IPS-18a (cell line): ENCODE measurements around the gene LYPD6B.

Experiments used
- H3K27ac ChIP-seq: one replicate; pipeline ENCODE4 v1.5.1; 2013; ENCODE audit warnings: low read length
- H3K27me3 ChIP-seq: one replicate; pipeline ENCODE4 v1.6.1; 2013; ENCODE audit warnings: mild to moderate bottlenecking, low read length; ENCODE audit not compliant: control insufficient read depth, insufficient read depth
- H3K36me3 ChIP-seq: one replicate; pipeline ENCODE4 v1.6.1; 2013; ENCODE audit warnings: low read depth, low read length; ENCODE audit not compliant: control insufficient read depth
- H3K4me1 ChIP-seq: one replicate; pipeline ENCODE4 v1.6.1; 2013; ENCODE audit warnings: low read depth, low read length; ENCODE audit not compliant: control insufficient read depth
- H3K4me3 ChIP-seq: one replicate; pipeline ENCODE4 v1.5.1; 2013; ENCODE audit warnings: low read length
- H3K9ac ChIP-seq: one replicate; pipeline ENCODE4 v1.6.1; 2013; ENCODE audit warnings: mild to moderate bottlenecking, low read length, moderate library complexity
- H3K9me3 ChIP-seq: one replicate; pipeline ENCODE4 v1.6.1; 2013; ENCODE audit warnings: low read depth, low read length; ENCODE audit not compliant: control insufficient read depth

Gene LYPD6B

DNA sequence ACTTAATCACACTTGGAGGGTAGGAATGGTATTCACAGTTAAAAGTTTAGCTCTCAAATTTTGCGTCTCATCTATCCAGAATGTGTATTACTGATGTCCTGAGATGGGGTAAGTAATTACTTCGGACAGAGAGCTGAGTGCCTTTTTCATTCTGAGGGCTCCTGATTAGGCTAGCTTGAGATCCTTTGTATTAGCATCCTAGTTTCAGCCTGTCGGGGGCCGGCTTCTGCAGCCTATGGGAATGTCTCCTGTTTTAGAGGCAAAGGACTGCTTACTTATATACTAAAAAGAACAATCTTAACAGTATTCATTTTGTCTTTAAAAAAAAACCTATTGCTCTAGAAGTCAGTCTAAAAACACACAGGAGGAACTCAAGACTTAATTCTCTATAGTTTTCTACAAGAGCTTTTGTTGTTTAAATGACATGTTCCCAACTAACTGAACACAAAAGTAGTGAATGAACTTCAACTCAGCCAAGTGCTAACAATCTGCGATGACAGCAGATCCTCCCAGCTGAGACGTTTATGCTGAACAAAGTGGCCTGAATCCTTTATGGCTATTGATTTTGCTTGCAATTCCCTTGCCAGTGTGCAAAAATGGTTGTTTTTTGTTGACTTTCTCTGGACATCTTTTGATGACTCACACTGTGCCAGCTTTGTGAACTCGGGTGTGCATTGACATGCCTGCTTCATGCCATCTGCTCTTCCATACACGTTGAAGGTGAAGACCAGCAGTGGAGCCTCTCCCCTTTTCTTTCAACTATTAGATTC lies 118.7 kb downstream of the LYPD6B start:
- Histone ChIP-seq H3K9ac (no peak overlapping the region), H3K27me3 (no peaks in the 10 kb centered on the region), H3K36me3 (no peaks in the 10 kb centered on the region), H3K9me3 (no peaks in the 10 kb centered on the region), H3K4me1 (peaks cover 15% of the 10 kb centered on the region), H3K4me3 (no peak overlapping the region), H3K27ac (no peak overlapping the region)

DNA sequence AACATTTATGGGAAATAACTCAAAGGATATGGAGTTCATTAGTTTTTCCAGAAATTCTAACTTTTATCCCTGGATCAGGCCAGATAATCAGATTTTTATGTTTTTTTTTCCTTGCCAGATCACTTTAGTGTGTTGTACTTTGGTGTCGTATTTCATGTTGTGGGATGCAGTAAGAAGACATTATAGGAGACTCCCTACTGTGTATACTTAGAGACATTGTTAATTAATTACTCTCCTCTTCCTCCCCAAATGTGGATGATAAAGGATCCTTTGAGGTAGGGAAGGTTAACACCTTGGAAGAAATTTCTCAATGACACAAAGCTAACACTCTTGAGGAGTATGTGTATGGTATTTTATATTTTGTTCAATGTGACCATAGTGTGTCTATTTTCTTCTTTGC lies 120.5 kb downstream of the LYPD6B start:
- peaks cover 13% of the 10 kb centered on the region for H3K4me1 ChIP-seq
- H3K9ac ChIP-seq = no peak overlapping the region
- no peak overlapping the region for H3K4me3 ChIP-seq
- H3K27me3 ChIP-seq = no peaks in the 10 kb centered on the region
- no peaks in the 10 kb centered on the region for H3K36me3 ChIP-seq
- no peaks in the 10 kb centered on the region for H3K9me3 ChIP-seq
- no peak overlapping the region for H3K27ac ChIP-seq

DNA sequence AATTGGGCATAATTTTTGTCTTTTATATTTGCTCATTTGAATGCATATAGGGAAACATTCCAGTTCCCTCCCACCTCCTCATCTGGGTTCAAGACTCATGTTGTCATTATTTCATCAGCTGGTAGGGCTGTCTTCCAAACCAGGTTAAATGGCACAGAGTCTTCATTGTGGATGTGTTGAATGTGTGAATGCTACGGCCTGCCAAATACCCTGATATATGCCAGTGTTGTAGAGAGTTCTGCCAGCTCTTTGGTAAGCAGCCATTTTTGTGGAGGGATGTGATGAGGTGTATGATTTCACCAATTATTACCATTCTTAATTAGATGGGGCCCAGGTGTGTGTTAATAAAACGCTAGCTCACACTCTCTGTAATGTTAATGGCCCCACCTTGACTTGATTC lies 121.7 kb downstream of the LYPD6B start:
- no peak overlapping the region for H3K4me3 ChIP-seq
- H3K27me3 ChIP-seq = no peaks in the 10 kb centered on the region
- H3K9me3 ChIP-seq = no peaks in the 10 kb centered on the region
- H3K36me3 ChIP-seq = no peaks in the 10 kb centered on the region
- peaks cover 13% of the 10 kb centered on the region for H3K4me1 ChIP-seq
- H3K27ac ChIP-seq = no peak overlapping the region
- H3K9ac ChIP-seq = no peak overlapping the region

DNA sequence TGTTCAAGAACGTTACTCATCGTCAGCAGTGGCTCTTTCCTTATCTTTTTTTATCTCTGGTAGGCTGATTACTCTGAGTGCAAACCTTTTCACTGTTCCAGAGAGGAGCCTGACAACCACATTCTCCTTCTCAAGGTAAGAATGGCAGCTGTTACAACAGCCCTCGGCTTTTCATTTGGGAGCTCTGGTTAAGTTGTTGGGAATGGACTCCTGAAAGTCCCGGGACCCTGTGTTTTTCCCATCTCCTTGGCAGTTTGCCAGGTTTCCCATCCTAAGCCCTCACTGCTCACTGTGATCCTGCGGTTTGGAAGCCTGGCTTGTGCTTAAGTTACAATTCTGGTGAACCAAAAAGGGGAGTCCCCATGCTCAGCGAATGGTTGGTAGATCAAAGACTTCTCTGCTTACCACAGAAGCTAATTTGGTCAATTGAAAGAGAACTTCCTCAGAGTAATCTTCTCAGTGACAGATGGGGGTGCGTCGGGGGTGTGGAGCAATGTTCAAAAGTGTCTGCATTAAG lies 122.3 kb downstream of the LYPD6B start:
- Histone ChIP-seq H3K36me3 (no peaks in the 10 kb centered on the region), H3K4me3 (no peak overlapping the region), H3K27me3 (no peaks in the 10 kb centered on the region), H3K27ac (no peak overlapping the region), H3K9ac (no peak overlapping the region), H3K9me3 (no peaks in the 10 kb centered on the region), H3K4me1 (peaks cover 13% of the 10 kb centered on the region)

DNA sequence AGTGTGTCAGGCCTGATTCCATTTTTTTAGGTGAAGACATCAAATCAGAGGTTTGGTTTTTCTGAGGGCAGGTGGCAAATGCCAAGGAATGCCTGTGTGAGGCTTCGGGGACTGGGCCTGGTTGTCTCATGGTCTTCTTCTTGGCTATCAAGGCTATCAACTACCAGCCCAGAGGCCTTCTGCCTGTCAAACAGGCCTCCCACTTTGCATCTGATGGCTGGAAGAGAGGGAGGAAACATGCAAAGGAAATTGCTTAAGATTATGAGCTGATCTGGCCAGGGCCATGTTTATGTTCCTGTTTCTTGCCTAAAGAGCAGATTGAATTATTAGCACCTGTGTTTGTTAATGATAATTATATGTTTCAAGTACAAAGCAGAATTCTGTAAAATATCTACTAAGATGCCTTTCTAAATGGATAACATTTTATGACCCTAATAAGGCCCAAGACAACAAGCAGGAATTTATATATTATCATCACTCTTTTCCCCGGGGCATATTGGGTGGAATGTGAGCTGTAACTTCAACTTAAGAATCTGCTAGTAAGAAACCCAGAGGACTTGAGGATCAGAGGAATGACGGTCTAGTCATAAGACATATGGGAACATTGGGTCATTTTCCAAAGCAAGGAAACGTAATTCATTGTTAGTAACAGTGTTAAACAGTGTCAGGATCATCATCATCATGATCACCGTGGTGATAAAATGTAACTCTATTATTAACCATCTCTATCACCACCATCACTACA lies 123.2 kb downstream of the LYPD6B start:
- Histone ChIP-seq H3K4me3 (no peak overlapping the region), H3K36me3 (no peaks in the 10 kb centered on the region), H3K27ac (no peak overlapping the region), H3K4me1 (peaks cover 13% of the 10 kb centered on the region), H3K9me3 (no peaks in the 10 kb centered on the region), H3K27me3 (no peaks in the 10 kb centered on the region), H3K9ac (no peak overlapping the region)

DNA sequence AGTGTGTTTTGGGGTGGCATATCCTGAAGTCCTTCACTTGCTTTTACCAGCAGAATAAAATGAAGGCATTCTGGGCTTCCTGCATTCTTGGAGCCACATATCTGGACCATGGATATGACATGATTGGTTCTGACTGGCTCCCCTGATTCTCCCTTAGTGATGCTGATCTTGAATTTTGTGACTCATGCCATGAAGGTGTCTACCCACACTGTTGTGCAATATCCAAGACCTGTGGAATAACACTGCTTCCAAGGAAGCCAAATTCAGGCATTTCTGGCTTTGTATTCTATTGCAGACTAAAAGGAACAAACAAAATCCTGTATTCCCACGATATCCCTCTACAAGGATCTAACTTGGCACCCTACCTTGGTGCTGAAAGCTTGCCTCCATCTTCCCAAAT lies 125.8 kb downstream of the LYPD6B start:
- H3K36me3 ChIP-seq = no peaks in the 10 kb centered on the region
- H3K9ac ChIP-seq = no peak overlapping the region
- H3K4me1 ChIP-seq = peaks cover 6% of the 10 kb centered on the region
- H3K27ac ChIP-seq = no peak overlapping the region
- H3K27me3 ChIP-seq = no peaks in the 10 kb centered on the region
- no peaks in the 10 kb centered on the region for H3K9me3 ChIP-seq
- H3K4me3 ChIP-seq = no peak overlapping the region

DNA sequence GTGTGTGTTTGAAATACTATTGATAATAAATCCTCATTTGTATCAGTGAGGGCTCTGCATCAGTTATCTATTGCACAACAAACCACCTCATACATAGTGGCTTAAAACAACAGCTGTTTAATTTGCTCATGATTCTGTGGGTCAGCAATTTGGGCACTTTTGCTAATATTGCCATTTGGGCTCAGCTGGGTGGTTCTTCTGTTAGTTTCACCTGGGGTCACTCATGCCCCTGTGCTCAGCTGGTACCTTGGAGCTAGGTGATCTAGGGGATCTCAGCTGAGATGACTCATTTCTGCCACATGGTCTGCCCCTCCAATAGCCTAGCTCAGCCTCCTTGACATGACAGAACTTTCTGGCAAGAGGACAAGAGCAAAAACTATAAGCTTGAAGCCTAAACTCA lies 126.3 kb downstream of the LYPD6B start:
- peaks cover 6% of the 10 kb centered on the region for H3K4me1 ChIP-seq
- H3K9me3 ChIP-seq = no peaks in the 10 kb centered on the region
- H3K27me3 ChIP-seq = no peaks in the 10 kb centered on the region
- H3K9ac ChIP-seq = no peak overlapping the region
- H3K36me3 ChIP-seq = no peaks in the 10 kb centered on the region
- no peak overlapping the region for H3K4me3 ChIP-seq
- H3K27ac ChIP-seq = no peak overlapping the region

DNA sequence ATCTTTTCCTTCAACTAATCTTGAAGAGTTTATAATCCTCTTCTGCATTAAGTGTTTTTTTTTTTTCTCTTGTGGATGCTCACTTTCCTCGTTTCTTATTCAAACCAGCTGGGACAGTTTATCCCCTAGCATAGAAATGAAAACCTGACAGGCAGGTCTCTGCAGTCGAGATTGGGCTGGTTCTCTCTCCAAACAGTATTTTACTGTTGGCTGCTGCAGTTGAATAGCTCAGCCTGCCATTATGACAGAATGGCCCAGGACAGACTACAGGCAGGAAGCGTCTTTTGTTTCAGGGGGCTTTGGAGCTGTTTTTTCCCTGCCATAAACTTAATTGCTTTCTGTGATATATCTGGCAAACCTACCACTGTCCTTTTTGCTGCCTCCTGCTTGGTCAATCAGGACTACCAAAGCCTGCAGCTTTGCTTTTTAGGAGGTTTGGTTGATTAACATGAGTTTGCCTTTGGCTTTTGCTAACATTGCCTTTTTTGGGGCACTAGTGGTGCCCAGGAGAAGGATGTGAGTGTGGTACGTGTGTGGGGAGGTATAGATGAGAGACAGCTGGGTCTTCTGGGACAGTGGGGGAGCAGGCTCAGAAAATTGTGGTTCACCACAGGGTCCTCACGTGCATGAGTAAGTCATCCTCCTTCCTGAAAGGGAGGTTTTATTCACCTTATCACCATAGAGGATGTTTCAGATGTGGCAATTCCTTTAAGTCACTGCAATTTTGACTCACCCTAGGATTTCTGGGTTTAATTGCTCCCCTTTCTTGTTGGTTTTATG lies 128.7 kb downstream of the LYPD6B start:
- no peak overlapping the region for H3K9ac ChIP-seq
- no peak overlapping the region for H3K4me3 ChIP-seq
- H3K4me1 ChIP-seq = peaks cover 6% of the 10 kb centered on the region
- no peak overlapping the region for H3K27ac ChIP-seq
- no peaks in the 10 kb centered on the region for H3K27me3 ChIP-seq
- no peaks in the 10 kb centered on the region for H3K9me3 ChIP-seq
- H3K36me3 ChIP-seq = no peaks in the 10 kb centered on the region

DNA sequence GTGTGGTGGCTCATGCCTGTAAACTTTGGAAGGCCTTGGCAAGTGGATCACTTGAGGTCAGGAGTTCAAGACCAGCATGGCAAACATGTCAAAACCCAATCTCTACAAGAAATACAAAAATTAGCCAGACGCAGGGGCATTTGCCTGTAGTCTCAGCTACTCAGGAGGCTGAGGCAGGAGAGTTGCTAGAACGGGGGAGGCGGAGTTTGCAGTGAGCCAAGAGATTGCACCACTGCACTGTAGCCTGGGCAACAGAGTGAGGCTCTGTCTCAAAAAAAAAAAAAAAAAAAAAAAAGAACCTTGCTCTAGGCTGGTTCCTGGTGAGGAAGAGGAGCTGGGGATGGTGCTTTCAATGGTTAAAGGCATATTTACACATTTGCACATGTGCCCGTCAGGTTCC lies 129.4 kb downstream of the LYPD6B start:
- Histone ChIP-seq H3K27me3 (no peaks in the 10 kb centered on the region), H3K27ac (no peak overlapping the region), H3K9me3 (no peaks in the 10 kb centered on the region), H3K9ac (no peak overlapping the region), H3K4me3 (no peak overlapping the region), H3K36me3 (no peaks in the 10 kb centered on the region), H3K4me1 (peaks cover 2% of the 10 kb centered on the region)

DNA sequence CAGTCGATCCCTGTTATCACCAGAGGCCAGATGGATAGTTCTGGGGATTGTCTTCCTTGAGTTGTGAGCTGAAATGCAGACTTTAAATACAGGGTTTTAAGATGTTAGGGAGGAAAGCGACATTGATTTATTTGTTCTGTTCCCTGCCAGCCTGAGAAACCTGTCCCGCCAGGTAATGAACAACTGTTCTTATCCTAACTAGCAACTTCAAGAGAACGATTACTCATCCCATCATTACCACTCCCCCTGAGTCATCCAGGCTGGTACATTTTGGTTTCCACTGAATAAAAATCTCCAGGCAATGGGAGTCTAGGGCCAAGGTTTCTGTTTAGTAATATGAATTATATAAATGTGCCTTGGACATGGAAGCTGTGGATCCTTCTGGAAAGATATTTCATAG lies 131.2 kb downstream of the LYPD6B start:
- H3K4me1 ChIP-seq = no peaks in the 10 kb centered on the region
- H3K9ac ChIP-seq = no peak overlapping the region
- H3K9me3 ChIP-seq = no peaks in the 10 kb centered on the region
- no peak overlapping the region for H3K4me3 ChIP-seq
- no peaks in the 10 kb centered on the region for H3K27me3 ChIP-seq
- H3K27ac ChIP-seq = no peak overlapping the region
- H3K36me3 ChIP-seq = no peaks in the 10 kb centered on the region

DNA sequence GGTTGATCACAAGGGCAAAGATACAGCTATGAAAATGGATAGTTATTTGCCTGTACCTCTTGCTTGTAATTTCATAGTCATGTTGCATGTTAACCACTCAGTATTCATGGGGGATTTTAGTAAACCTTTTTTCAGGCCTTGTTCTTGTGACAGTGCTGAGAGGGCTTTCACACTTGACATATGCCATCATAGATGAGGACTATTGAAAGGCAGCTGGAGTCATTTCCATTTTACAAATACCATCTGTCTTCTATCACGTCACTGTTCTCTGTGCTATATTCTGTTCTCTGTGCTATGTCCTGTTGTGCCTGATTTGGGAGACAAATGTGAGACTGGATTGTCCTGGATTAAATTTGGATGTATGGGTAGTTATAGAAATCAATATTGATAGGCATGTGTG lies 131.7 kb downstream of the LYPD6B start:
- no peak overlapping the region for H3K27ac ChIP-seq

More for the DNA sequence above, 131.7 kb downstream of the LYPD6B start:
- Histone ChIP-seq H3K9me3 (no peaks in the 10 kb centered on the region), H3K4me3 (no peak overlapping the region), H3K4me1 (no peaks in the 10 kb centered on the region), H3K9ac (no peak overlapping the region), H3K36me3 (no peaks in the 10 kb centered on the region), H3K27me3 (no peaks in the 10 kb centered on the region)
